Activated naive CD8-positive, alpha-beta T cell (primary cell): ENCODE results near the gene HNRNPUL1.

Source experiments
- H3K27ac Mint-ChIP-seq: one replicate; pipeline ENCODE4 v1.8.0; 2021; ENCODE audit warnings: mixed read lengths
- H3K27me3 Mint-ChIP-seq: one replicate; pipeline ENCODE4 v1.8.0; 2021; ENCODE audit warnings: mixed read lengths
- H3K36me3 Mint-ChIP-seq: one replicate; pipeline ENCODE4 v1.8.0; 2021; ENCODE audit warnings: mixed read lengths
- H3K4me1 Mint-ChIP-seq: one replicate; pipeline ENCODE4 v1.8.0; 2021; ENCODE audit warnings: low read depth, mixed read lengths
- H3K4me3 Mint-ChIP-seq: one replicate; pipeline ENCODE4 v1.8.0; 2021; ENCODE audit warnings: mild to moderate bottlenecking, mixed read lengths
- H3K9me3 Mint-ChIP-seq: one replicate; pipeline ENCODE4 v1.8.0; 2021; ENCODE audit warnings: low read depth, mixed read lengths

Gene HNRNPUL1

DNA sequence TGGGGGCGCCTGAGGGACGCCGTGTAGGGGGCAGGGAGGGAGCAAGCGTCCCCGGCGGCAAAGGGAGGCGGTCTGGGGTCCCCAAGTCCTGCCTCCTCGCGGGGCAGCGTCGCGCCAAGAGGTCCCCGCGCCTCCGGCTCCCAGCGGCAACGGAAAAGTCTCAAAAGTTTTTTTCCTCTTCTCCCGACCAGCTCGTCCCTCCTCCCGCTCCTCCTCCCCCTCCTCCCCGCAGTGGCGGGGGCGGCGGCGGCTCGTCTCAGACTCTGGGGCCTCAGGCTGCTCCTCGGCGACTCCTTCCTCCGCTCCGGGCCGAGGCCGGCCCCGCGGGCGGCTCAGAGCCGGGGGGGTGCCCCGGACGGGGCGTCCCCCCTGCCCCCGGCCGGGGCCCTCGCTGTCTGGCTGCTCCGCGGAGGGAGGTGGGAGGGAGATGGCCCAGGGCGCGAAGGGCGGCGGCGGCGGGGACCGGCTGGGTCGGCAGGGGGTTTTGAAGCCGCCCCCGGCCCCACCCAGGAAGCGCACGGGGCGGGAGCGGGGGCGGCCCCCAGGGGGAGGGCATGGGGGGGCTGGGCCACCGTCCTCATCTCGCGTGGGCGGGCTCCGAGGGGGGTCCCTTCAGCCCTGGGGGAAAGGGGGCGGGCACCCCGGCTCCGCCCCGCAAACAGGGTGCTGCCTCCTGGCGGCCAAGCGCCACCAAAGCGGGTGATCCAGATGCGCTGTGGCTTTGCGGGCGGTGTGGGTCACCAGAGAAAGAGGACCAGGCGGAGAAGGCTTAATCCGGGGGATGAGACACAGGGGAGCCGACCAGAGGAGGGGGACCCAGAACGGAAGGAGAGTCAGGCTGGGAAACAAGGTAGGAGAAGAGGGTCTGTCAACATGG is 89.5 kb downstream of the HNRNPUL1 start, which contains the start of gene TGFB1:
TGFB1 (minus strand) TSS at position 457 of the 877 bp plus-strand sequence. CDS start 878 bp downstream, outside the sequence.
- H3K4me3 Mint-ChIP-seq = peak within 1 kb of the TSS; percentile 100
- no peaks in the 10 kb centered on the region for H3K27me3 Mint-ChIP-seq
- no peaks in the 10 kb centered on the region for H3K9me3 Mint-ChIP-seq
- H3K4me1 Mint-ChIP-seq = peaks cover 60% of the 10 kb centered on the region
- H3K36me3 Mint-ChIP-seq = peaks cover 3% of the 10 kb centered on the region
- peak within 1 kb of the TSS; percentile 98 for H3K27ac Mint-ChIP-seq

DNA sequence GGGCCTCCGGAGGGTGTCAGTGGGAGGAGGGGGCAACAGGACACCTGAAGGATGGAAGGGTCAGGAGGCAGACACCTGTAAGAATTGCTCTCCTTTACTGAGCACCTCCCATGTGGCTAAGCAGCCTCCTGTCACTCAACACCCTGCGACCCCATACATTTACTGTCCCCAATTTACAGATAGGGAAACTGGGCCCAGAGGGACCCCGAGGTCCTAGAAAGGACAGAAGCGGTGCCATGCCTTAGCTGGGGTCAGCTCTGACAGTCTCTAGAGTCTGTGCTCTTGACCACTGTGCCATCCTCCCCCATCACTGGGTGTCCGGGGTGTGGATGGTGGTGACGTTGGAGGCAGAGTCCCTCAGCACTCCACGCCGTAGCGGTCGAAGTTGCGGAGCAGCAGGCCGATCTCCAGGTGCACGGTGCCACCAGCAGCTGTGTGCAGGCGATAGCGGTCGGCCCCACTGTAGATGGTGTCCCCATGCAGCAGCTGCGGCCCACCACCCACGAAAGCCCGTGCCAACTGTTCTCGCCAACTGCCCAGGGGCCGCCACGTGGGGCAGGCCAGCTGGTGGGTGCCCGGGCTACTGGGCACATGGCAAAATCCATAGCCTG is 90.3 kb downstream of the HNRNPUL1 start:
- Mint-ChIP-seq H3K9me3 (no peaks in the 10 kb centered on the region), H3K4me3 (peak overlapping the region; percentile 91), H3K27me3 (no peaks in the 10 kb centered on the region), H3K4me1 (peaks cover 59% of the 10 kb centered on the region), H3K27ac (peak overlapping the region; percentile 89), H3K36me3 (no peaks in the 10 kb centered on the region)

DNA sequence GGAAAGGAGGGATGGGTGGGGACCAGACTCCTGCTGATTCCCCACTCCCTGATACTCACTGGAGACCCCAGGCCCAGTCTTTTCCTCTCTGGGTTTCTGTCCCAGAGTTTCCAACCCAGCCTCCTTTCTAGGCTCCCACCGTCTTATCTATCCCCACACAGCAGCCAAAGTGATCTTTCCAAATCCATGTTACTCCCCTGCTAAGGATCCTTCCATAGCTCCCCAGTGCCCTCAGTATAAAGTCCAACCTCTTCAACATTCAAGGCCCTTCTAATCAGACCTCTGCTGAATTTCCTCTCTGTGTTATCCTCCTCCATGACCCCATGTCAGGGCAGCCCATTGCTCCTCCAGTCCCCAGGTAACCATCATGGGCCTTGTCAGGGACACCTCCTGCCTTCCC is 90.9 kb downstream of the HNRNPUL1 start:
- H3K4me3 Mint-ChIP-seq = peak overlapping the region; percentile 81
- no peaks in the 10 kb centered on the region for H3K9me3 Mint-ChIP-seq
- H3K4me1 Mint-ChIP-seq = peaks cover 56% of the 10 kb centered on the region
- no peaks in the 10 kb centered on the region for H3K27me3 Mint-ChIP-seq
- no peaks in the 10 kb centered on the region for H3K36me3 Mint-ChIP-seq
- H3K27ac Mint-ChIP-seq = peak overlapping the region; percentile 99

DNA sequence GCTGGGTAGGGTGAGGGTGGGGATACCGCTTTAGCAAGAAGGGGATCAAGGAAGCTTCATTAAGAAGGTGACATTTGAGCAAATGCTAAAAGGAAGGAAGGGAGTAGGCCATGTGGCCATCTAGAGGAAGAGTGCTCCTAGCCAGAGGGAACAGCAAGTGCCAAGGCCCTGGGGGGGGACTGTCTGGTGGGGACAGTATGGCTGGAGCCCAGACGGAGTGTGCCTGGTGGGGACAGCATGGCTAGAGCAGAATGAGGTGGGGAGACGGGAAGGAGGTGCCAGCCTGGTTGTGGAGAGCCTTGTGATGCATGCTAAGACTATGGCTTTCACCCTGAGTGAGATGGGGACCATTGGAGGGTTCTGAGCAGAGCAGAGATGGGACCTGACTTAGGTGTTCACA is 91.6 kb downstream of the HNRNPUL1 start:
- Mint-ChIP-seq H3K27me3 (no peaks in the 10 kb centered on the region), H3K36me3 (no peaks in the 10 kb centered on the region), H3K4me1 (peaks cover 56% of the 10 kb centered on the region), H3K27ac (peak overlapping the region; percentile 99), H3K9me3 (no peaks in the 10 kb centered on the region), H3K4me3 (peak overlapping the region; percentile 81)

- H3K9me3 Mint-ChIP-seq = no peaks in the 10 kb centered on the region
- H3K27ac Mint-ChIP-seq = peak overlapping the region; percentile 99
- peak overlapping the region; percentile 81 for H3K4me3 Mint-ChIP-seq
- H3K4me1 Mint-ChIP-seq = peaks cover 55% of the 10 kb centered on the region
- H3K36me3 Mint-ChIP-seq = no peaks in the 10 kb centered on the region
- H3K27me3 Mint-ChIP-seq = no peaks in the 10 kb centered on the region
These were observed 93.0 kb downstream of the HNRNPUL1 start for GRCh38 chr19:41356984-41357739.
